GM21381 (cell line): ENCODE measurements around the gene MCL1.

Experiments
- ATAC-seq: cut with Tn5 transposase; IDR thresholded peaks from one replicate; pipeline ENCODE4 v1.9.1; 2021; ENCODE audit warnings: mild to moderate bottlenecking, moderate library complexity; ENCODE audit not compliant: unreplicated experiment

Gene MCL1

DNA sequence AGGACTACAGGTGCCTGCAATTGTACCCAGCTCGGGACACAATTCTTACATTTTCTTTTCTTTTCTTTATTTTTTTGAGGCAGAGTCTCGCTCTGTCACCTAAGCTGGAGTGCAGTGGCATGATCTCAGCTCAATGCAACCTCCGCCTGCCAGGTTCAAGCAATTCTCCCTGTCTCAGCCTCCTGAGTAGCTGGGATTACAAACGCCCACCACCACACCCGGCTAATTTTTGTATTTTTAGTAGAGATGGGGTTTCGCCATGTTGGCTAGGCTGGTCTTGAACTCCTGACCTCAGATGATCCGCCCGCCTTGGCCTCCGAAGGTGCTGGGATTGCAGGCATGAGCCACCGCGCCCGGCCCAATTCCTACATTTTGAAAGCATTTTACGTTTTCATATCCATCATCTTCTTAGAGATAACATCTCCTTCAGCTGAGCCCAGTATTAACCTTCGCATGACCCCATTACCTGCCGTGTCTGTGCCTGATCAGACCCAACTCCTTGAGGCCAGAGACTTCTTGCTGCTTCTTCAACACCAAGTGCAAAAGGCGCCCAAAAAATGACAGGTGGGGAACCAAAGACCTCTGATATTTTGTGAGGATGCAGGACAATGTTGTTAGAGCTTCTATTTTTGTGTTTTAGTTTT, 33.0 kb downstream of the MCL1 start:
- ATAC-seq = no peak

DNA sequence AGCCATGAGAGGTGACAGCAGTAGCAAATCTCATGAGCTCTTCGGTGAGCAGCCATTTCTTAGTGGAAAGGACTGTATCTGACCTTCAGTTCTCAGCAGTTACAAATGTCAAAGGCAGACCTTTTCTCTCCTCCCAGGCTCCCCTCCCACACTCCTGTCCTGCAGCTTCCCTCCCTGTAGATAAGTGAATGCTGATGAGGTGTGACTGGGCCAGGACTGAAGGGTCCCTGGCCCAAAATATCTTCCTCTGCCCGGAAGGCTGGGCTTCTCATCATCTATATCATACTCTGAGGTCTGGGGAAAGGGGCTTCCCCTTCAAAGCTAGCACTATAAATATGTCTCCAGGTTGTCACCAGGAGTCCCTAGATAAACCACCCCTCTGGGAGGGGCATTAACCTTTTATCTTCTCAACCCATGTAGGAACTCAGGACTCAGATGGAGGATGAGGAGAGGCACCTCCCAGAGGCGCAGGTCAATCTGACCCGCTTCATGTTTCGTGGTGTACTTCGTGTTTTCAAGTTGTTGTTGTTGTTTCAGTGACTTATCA, 33.9 kb downstream of the MCL1 start:
- ATAC-seq = no peak

DNA sequence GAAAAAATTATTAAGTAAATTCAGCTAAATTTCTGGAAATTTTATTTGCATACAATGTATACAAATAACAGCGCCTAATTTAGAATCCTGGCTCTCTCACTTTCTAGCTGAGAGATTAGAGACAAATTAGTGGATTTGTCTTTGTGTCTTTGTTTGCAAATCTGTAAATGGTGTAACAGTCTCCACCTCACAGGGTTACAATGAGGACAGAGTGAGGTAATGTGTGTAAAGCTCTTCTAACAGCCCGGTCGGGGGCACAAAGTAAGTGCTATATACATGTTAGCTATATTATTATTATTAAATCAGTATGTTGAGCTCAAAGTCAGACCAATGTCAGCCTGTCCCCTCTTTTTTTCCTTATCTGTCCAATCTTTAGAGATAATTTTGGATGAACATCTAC, 35.2 kb downstream of the MCL1 start:
- no peak for ATAC-seq

GRCh38 chr1:150543500-150544143, 35.8 kb downstream of the MCL1 start:
- no peak for ATAC-seq

GRCh38 chr1:150537732-150538684, 41.4 kb downstream of the MCL1 start:
- no peak for ATAC-seq

- ATAC-seq = no peak
Observed at GRCh38 chr1:150536836-150537731, 42.3 kb downstream of the MCL1 start.

DNA sequence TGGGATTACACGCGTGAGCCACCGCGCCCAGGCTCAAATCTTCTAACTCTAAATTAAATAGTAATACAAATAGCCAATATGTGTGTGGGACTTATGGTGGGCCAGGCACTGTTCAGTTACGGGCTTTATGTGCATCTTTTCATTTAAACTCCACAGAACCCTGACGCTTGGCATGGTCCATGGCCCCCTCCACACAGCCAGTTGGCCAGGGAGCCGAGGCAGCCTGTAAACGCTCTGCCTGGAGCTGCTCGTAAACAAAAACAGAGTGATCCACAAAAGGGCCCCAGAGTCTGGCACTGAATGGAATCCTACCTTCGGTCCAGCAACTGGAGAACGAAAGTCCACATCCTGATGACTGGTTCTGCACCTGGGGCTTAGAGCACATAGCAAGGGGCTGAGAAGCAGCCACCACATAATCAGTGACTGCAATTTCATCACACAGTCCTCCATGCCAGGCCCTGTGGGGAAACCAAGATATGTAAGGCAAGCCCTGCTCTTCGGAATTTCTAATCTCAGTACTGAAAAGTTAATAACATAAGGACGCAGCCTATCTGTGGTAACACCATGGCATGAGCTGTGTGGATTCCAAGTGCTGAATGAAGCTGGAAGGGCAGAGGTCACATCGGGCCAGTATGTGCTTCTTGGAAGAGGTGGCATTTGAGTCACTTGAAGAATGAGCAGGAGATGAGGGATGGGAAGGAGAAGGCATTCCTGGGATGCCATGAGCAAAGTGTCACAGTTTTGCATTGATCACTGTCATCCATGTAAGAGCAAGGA, 43.7 kb downstream of the MCL1 start:
- no peak for ATAC-seq

- no peak for ATAC-seq
Observed at GRCh38 chr1:150534002-150534401, 45.4 kb downstream of the MCL1 start.

- ATAC-seq = no peak
Observed at GRCh38 chr1:150532860-150533259, 46.5 kb downstream of the MCL1 start.

DNA sequence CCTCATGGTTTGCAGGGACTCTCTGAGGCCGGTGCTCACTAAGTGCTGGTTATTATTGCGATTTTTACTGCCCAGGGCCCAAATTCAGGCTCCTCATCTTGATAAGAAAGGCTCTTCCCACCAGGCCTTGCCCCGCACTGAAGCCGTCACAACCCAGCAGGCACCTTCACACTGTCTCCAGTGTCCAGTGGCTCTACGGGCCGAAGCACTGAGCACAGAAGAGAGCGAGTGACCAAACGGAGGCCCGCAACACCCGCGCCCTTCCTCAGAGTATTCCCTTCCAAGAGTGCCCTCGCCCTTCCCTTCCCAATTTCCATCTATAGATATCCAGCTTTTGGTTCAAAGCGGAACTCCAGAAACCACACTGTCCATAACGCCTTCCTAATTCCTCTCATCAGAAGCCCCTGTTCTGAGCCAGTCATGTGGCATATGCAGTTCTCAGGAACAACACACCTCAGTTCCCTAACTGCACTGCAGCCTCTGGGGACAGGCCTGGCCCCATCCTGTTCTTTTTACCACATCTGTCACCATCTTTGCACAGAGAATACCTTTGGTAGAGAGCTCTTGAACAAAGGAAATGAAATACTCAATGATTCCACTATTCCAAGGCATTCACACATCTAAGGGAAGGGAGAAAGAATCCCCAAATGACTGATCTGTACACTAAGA, 48.8 kb downstream of the MCL1 start:
- ATAC-seq = no peak

GRCh38 chr1:150529017-150529416, 50.4 kb downstream of the MCL1 start:
- no peak for ATAC-seq

GRCh38 chr1:150528196-150528595, 51.2 kb downstream of the MCL1 start:
- ATAC-seq = no peak

DNA sequence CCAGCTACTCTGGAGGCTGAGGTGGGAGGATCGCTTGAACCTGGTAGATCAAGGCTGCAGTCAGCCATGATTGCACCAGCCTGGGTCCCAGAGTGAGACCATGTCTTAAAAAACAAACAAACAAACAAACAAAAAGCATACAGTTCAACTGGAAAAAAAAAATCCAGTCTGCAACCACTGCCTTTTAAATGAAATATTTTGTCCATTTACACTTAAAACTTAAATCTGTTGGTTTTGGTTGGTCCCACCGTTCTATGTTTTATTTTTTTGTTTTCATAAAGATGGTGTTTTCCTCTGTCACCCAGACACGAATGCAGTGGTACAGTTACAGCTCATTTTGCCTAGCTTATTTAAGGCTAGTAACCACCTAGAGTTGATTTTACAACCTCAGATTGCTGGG, 54.1 kb downstream of the MCL1 start:
- no peak for ATAC-seq
